GM12878 (cell line): ENCODE measurements around the gene AP2A2. TPM values are rescaled to one million over a fixed set of nuclear protein-coding genes. Genes with fewer than 3 reads are reported as not detected.

Experiments
- ATAC-seq: fragments of 200-7000 bp; cut with Tn5 transposase; 3 replicates; pipeline ENCODE4 v1.9.1; 2020; ENCODE audit warnings: mild to moderate bottlenecking, moderate library complexity
- BruUV-seq: library from RNA; stranded (reverse); fragments of 400-500 nt; replicated peaks from 2 replicates; lab custom pipeline; 2021; lab: Mats Ljungman, UMichigan
- CTCF ChIA-PET: fragments of 300-600 bp; sonication (Branson Sonifier 250); formaldehyde crosslinking; extraction: SDS; loops from one replicate; lab custom pipeline; 2021; ENCODE audit warnings: inconsistent platforms; lab: Yijun Ruan, JAX
- POLR2A ChIA-PET: fragments of 350-600 bp; formaldehyde crosslinking; extraction: SDS; loops from one replicate; lab custom pipeline; 2021; ENCODE audit warnings: inconsistent platforms; lab: Charles Lee
- RAD21 ChIA-PET: fragments of 300-600 bp; sonication (Branson Sonifier 250); formaldehyde crosslinking; loops from one replicate; lab custom pipeline; 2023; ENCODE audit warnings: antibody characterized with exemption; ENCODE audit not compliant: unreplicated experiment; lab: Charles Lee
- SMC1A ChIA-PET: fragments of 300-600 bp; sonication (Branson Sonifier 250); formaldehyde crosslinking; loops from one replicate; lab custom pipeline; 2023; ENCODE audit not compliant: unreplicated experiment, uncharacterized antibody; lab: Charles Lee
- DNase-seq: peaks from one replicate; pipeline ENCODE4 v3.0.0-alpha.2; 2011; ENCODE audit warnings: low read depth, low spot score
- FAIRE-seq: peaks from 3 replicates; lab custom pipeline; 2011; peaks lifted over from hg19 to GRCh38; lab: Jason Lieb, UNC
- H2AFZ ChIP-seq: 2 replicates; pipeline ENCODE4 v1.6.0; 2011; ENCODE audit warnings: low read depth, low read length, control low read depth; ENCODE audit not compliant: control insufficient read depth
- H3K27ac ChIP-seq: 2 replicates; pipeline ENCODE4 v1.5.1; 2011; ENCODE audit warnings: control low read depth; ENCODE audit not compliant: control insufficient read depth, insufficient read depth
- H3K27me3 ChIP-seq, 2 experiments: replicated peaks in 1 of 2; 2 replicates each; pipeline versions ENCODE4 v1.6.0 to v1.6.1; 2011; ENCODE audit warnings: low read length in 1 of 2; ENCODE audit not compliant: control insufficient read depth in 2 of 2, insufficient read depth in 2 of 2
- H3K36me3 ChIP-seq, 2 experiments: 2 replicates each; pipeline ENCODE4 v1.5.1; 2011; ENCODE audit warnings: low read length in 1 of 2; ENCODE audit not compliant: control insufficient read depth in 2 of 2, insufficient read depth in 2 of 2
- H3K4me1 ChIP-seq: 2 replicates; pipeline ENCODE4 v1.6.1; 2011; ENCODE audit warnings: mild to moderate bottlenecking, low read length, moderate library complexity, mixed read lengths; ENCODE audit not compliant: control insufficient read depth, insufficient read depth
- H3K4me2 ChIP-seq: 2 replicates; pipeline ENCODE4 v1.6.0; 2011; ENCODE audit warnings: control low read depth; ENCODE audit not compliant: control insufficient read depth, insufficient read depth
- H3K4me3 ChIP-seq: fragments of 200-600 bp; sonication (generic); 2 replicates; pipeline ENCODE4 v1.5.1; 2016
- H3K79me2 ChIP-seq: 2 replicates; pipeline ENCODE4 v1.6.0; 2011; ENCODE audit warnings: low read length; ENCODE audit not compliant: control insufficient read depth, insufficient read depth
- H3K9ac ChIP-seq: 2 replicates; pipeline ENCODE4 v1.8.0; 2011; ENCODE audit warnings: low read length, control low read depth, mixed read lengths; ENCODE audit not compliant: control insufficient read depth, insufficient read depth
- H3K9me3 ChIP-seq: replicated peaks from 3 replicates; pipeline ENCODE4 v1.5.1; 2011; ENCODE audit warnings: mild to moderate bottlenecking, low read length; ENCODE audit not compliant: control insufficient read depth, insufficient read depth
- H4K20me1 ChIP-seq: 2 replicates; pipeline ENCODE4 v1.6.0; 2011; ENCODE audit not compliant: control insufficient read depth, insufficient read depth
- ASH2L ChIP-seq: fragments of 300-600, 200-600 bp; sonication (generic); IDR thresholded peaks from 2 replicates; pipeline ENCODE4 v1.6.1; 2017; ENCODE audit warnings: low read depth, mild to moderate bottlenecking, borderline replicate concordance
- HSF1 ChIP-seq: fragments of 150-350 bp; IDR thresholded peaks from 2 replicates; pipeline ENCODE4 v1.6.1; 2014; ENCODE audit warnings: mild to moderate bottlenecking, low read depth, low read length
- KLF5 ChIP-seq: fragments of 450-650 bp; IDR thresholded peaks from 2 replicates; pipeline ENCODE4 v1.6.1; 2014; ENCODE audit warnings: mild to moderate bottlenecking; ENCODE audit not compliant: partially characterized antibody
- PAX5 ChIP-seq: IDR thresholded peaks from 2 replicates; pipeline ENCODE4 v1.6.1; 2011; ENCODE audit warnings: low read depth, low read length, borderline replicate concordance
- RFX5 ChIP-seq: IDR thresholded peaks from 2 replicates; pipeline ENCODE4 v1.6.1; 2011; ENCODE audit warnings: low read depth, low read length, improper control_type of control experiment
- SIN3A ChIP-seq: IDR thresholded peaks from 2 replicates; pipeline ENCODE4 v1.6.1; 2012; ENCODE audit warnings: low read depth, low read length, improper control_type of control experiment
- SRF ChIP-seq, 2 experiments: IDR thresholded peaks; 2 replicates each; pipeline ENCODE4 v1.6.1; 2011; ENCODE audit warnings: low read depth in 2 of 2, low read length in 2 of 2, mild to moderate bottlenecking in 1 of 2, moderate library complexity in 1 of 2
- TCF3 ChIP-seq: IDR thresholded peaks from 2 replicates; pipeline ENCODE4 v1.6.1; 2012; ENCODE audit warnings: low read depth, mild to moderate bottlenecking, low read length, borderline replicate concordance; ENCODE audit not compliant: insufficient read depth
- WGBS: methylation state at CpG from one replicate; pipeline ENCODE4 v1.1.6; 2016; ENCODE audit warnings: low lambda C conversion rate; ENCODE audit not compliant: insufficient replicate concordance, insufficient coverage; ENCODE audit errors: missing lambda C conversion rate; 5-methylcytosine and 5-hydroxymethylcytosine counted together
- in situ Hi-C: fragments of 300-500 bp; cut with MboI; formaldehyde crosslinking; loops from 9 replicates; pipeline ENCODE4 v1.14.3; 2018; ENCODE audit warnings: mixed read lengths
- intact Hi-C: fragments of 100-400 bp; cut with micrococcal nuclease; formaldehyde crosslinking; loops from one replicate; pipeline ENCODE4 v1.14.2; 2022; ENCODE audit not compliant: unreplicated experiment
- polyA plus RNA-seq, 11 experiments: library from polyadenylated mRNA; depleted of rRNA in 4 of 11; unstranded in 6 of 11; stranded (reverse) in 5 of 11; fragments of >200 nt; fragmentation: Nextera tagmentation in 4 of 11; fragmentation: Illumina TruSeq in 1 of 11; extraction: Ambion mirVana in 4 of 11; extraction: Trizol in 1 of 11; gene quantifications; 1 replicate in 1 of 11; 2 replicates in 10 of 11; pipeline versions ENCODE4 v1.2.1 to v1.2.3, GENCODE V29; 2011 to 2016; ENCODE audit warnings: inconsistent platforms in 2 of 11, missing spikeins in 2 of 11, low read depth in 1 of 11
- total RNA-seq, 4 experiments: library from RNA; depleted of rRNA in 3 of 4; stranded (reverse); fragments of >200 nt in 3 of 4; fragmentation: Illumina TruSeq in 1 of 4; extraction: Trizol in 1 of 4; gene quantifications; 2 replicates each; pipeline versions ENCODE4 v1.2.1 to v1.2.3, GENCODE V29; 2013 to 2021
- TF ChIP-seq, protein P1 (sequence below): fragments of 450-650 bp; IDR thresholded peaks from 2 replicates; pipeline ENCODE4 v1.6.1; 2016; ENCODE audit warnings: mild to moderate bottlenecking
- TF ChIP-seq, protein P2 (sequence below): fragments of 450-650 bp; IDR thresholded peaks from 2 replicates; pipeline ENCODE4 v1.6.1; 2017; ENCODE audit warnings: mild to moderate bottlenecking, moderate library complexity

Gene AP2A2
- total and polyA plus RNA-seq, 10 of the 15 experiments (the other 5 are each of a cell fraction or from before 2014, with no cell fraction given): 0.58 to 48.8 (median 18.2) TPM

DNA sequence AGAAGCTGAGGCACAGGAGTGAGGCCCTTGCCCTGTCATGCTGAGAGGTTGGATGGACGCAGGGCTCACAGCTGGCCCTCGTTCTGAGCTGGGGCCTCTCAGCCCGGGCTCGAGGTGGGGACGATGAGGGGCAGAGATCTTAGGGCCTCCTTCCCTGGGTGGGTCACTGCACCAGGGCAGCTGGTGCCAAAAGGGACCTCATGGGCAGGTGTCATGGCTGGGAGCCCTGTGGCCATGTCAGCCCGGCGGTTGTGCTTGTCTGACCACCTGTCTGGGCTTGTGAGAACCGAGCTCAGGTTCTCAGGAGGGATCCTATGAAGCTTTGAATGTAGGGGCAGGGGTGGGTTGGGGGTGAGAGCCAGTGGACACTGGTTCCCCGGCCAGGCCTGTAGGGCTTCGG, 112.7 kb downstream of the AP2A2 start:
- H3K4me3 ChIP-seq: no peak overlapping the region
- ChIA-PET RAD21 (no interaction called here), POLR2A (no interaction called here), CTCF (no interaction called here), SMC1A (no interaction called here)
- no peak overlapping the region for H3K4me2 ChIP-seq
- DNase-seq (no peak), ATAC-seq (no peak), FAIRE-seq (no peak)
- no TSS peak for BruUV-seq
- no peaks in the 10 kb centered on the region for H3K4me1 ChIP-seq
- 43% methylated on average over 10 of the region's 10 CpGs for WGBS
- no peak overlapping the region for H2AFZ ChIP-seq
- intact Hi-C loops (no loop called here), in situ Hi-C loops (no loop called here)
- H3K9ac ChIP-seq: no peak overlapping the region
- no peaks in the 10 kb centered on the region for H3K36me3 ChIP-seq
- no peak overlapping the region for H3K27ac ChIP-seq
- H4K20me1 ChIP-seq: no peaks in the 10 kb centered on the region
- no peaks in the 10 kb centered on the region for H3K27me3 ChIP-seq
- H3K9me3 ChIP-seq: no peaks in the 10 kb centered on the region
- H3K79me2 ChIP-seq: no peaks in the 10 kb centered on the region
- no peak for TF ChIP-seq SIN3A
- TF ChIP-seq KLF5: no peak
- no peak for TF ChIP-seq RFX5
- TF ChIP-seq, protein P1, sequence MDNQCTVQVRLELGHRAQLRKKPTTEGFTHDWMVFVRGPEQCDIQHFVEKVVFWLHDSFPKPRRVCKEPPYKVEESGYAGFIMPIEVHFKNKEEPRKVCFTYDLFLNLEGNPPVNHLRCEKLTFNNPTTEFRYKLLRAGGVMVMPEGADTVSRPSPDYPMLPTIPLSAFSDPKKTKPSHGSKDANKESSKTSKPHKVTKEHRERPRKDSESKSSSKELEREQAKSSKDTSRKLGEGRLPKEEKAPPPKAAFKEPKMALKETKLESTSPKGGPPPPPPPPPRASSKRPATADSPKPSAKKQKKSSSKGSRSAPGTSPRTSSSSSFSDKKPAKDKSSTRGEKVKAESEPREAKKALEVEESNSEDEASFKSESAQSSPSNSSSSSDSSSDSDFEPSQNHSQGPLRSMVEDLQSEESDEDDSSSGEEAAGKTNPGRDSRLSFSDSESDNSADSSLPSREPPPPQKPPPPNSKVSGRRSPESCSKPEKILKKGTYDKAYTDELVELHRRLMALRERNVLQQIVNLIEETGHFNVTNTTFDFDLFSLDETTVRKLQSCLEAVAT: no peak
- no peak for TF ChIP-seq PAX5

- H3K27ac ChIP-seq: no peak overlapping the region
- FAIRE-seq (no peak), DNase-seq (no peak), ATAC-seq (no peak)
- no peaks in the 10 kb centered on the region for H3K27me3 ChIP-seq
- no peaks in the 10 kb centered on the region for H3K4me1 ChIP-seq
- 43% methylated on average over 12 of the region's 12 CpGs for WGBS
- H3K9ac ChIP-seq: no peak overlapping the region
- ChIA-PET RAD21 (no interaction called here), POLR2A (no interaction called here), SMC1A (no interaction called here), CTCF (no interaction called here)
- no peaks in the 10 kb centered on the region for H3K79me2 ChIP-seq
- in situ Hi-C loops (no loop called here), intact Hi-C loops (no loop called here)
- no TSS peak for BruUV-seq
- no peaks in the 10 kb centered on the region for H3K9me3 ChIP-seq
- no peak overlapping the region for H3K4me2 ChIP-seq
- no peak overlapping the region for H3K4me3 ChIP-seq
- no peaks in the 10 kb centered on the region for H3K36me3 ChIP-seq
- no peaks in the 10 kb centered on the region for H4K20me1 ChIP-seq
- no peak overlapping the region for H2AFZ ChIP-seq
- no peak for TF ChIP-seq ASH2L
- TF ChIP-seq SIN3A: no peak
- TF ChIP-seq SRF (IDR thresholded peaks at IDR 0.05; ENCODE audit: low read depth in 2 of 2, low read length in 2 of 2): no peak
- TF ChIP-seq, protein P2, sequence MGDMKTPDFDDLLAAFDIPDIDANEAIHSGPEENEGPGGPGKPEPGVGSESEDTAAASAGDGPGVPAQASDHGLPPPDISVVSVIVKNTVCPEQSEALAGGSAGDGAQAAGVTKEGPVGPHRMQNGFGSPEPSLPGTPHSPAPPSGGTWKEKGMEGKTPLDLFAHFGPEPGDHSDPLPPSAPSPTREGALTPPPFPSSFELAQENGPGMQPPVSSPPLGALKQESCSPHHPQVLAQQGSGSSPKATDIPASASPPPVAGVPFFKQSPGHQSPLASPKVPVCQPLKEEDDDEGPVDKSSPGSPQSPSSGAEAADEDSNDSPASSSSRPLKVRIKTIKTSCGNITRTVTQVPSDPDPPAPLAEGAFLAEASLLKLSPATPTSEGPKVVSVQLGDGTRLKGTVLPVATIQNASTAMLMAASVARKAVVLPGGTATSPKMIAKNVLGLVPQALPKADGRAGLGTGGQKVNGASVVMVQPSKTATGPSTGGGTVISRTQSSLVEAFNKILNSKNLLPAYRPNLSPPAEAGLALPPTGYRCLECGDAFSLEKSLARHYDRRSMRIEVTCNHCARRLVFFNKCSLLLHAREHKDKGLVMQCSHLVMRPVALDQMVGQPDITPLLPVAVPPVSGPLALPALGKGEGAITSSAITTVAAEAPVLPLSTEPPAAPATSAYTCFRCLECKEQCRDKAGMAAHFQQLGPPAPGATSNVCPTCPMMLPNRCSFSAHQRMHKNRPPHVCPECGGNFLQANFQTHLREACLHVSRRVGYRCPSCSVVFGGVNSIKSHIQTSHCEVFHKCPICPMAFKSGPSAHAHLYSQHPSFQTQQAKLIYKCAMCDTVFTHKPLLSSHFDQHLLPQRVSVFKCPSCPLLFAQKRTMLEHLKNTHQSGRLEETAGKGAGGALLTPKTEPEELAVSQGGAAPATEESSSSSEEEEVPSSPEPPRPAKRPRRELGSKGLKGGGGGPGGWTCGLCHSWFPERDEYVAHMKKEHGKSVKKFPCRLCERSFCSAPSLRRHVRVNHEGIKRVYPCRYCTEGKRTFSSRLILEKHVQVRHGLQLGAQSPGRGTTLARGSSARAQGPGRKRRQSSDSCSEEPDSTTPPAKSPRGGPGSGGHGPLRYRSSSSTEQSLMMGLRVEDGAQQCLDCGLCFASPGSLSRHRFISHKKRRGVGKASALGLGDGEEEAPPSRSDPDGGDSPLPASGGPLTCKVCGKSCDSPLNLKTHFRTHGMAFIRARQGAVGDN: no peak
- TF ChIP-seq HSF1: no peak
- TF ChIP-seq TCF3: 0 out of 2 replicates have a peak, but pooled peaks have one; percentile 14
Measured at GRCh38 chr11:1038921-1039320, 113.3 kb downstream of the AP2A2 start.
